Thyroid gland (tissue), 4 donors: Measurements from ENCODE around the gene VCAN. TPM values are rescaled to one million over a fixed set of nuclear protein-coding genes. Genes with fewer than 3 reads are reported as not detected.
A peak's percentile ranks its signal among the peaks of the same experiment; 100 is the strongest.

Source experiments
- DNase-seq, 2 donors: peaks; one replicate each; pipeline ENCODE4 v3.0.0-alpha.2; 2019
- H3K27ac ChIP-seq, 3 donors: fragments of 200-600 bp; sonication (generic); 1 replicate in 2 of 3; 2 replicates in 1 of 3; pipeline ENCODE4 v1.5.1; 2016 to 2019; ENCODE audit warnings: mild to moderate bottlenecking in 1 of 3, moderate library complexity in 1 of 3
- H3K27me3 ChIP-seq: fragments of 200-600 bp; sonication (generic); one replicate; pipeline ENCODE4 v1.5.1; 2019
- H3K36me3 ChIP-seq, 2 donors: fragments of 200-600 bp; sonication (generic); one replicate each; pipeline ENCODE4 v1.5.1; 2016 to 2019
- H3K4me1 ChIP-seq, 2 donors: fragments of 200-600 bp; sonication (generic); one replicate each; pipeline ENCODE4 v1.5.1; 2017 to 2019
- H3K4me3 ChIP-seq, 3 donors: fragments of 200-600 bp; sonication (generic); replicated peaks in 1 of 3; 1 replicate in 2 of 3; 2 replicates in 1 of 3; pipeline ENCODE4 v1.5.1; 2016; ENCODE audit warnings: mild to moderate bottlenecking in 1 of 3
- H3K9me3 ChIP-seq: fragments of 200-600 bp; sonication (generic); one replicate; pipeline ENCODE4 v1.5.1; 2017
- POLR2A ChIP-seq, 2 donors: fragments of 450-650 bp; IDR thresholded peaks; one replicate each; pipeline ENCODE4 v1.6.1; 2017; ENCODE audit warnings: antibody characterized with exemption in 2 of 2, mild to moderate bottlenecking in 2 of 2, moderate library complexity in 1 of 2
- WGBS, 2 donors: methylation state at CpG; one replicate each; pipeline ENCODE4 v1.1.5; 2017; 5-methylcytosine and 5-hydroxymethylcytosine counted together
- intact Hi-C: fragments of 100-400 bp; cut with DNase I; formaldehyde crosslinking; loops from one replicate; pipeline ENCODE4 v1.15.1; 2023
- total RNA-seq, 4 donors: library from RNA; depleted of rRNA; stranded (reverse); fragments of >200 nt; gene quantifications; one replicate each; pipeline ENCODE4 v1.2.3, GENCODE V29; 2016
- TF ChIP-seq, protein P1 (sequence below), 6 experiments: fragments of 200-600 bp in 3 of 6; fragments of 450-650 bp in 3 of 6; sonication (generic) in 3 of 6; IDR thresholded peaks; one replicate each; pipeline ENCODE4 v1.5.1; 2016 to 2019; ENCODE audit warnings: antibody characterized with exemption in 6 of 6, mild to moderate bottlenecking in 2 of 6, inconsistent platforms in 1 of 6, moderate library complexity in 1 of 6

The VCAN gene
- total RNA-seq, 4 donors from 2014 or later, result 9.7 to 50.1 (median 33.1) TPM

GRCh38 chr5:83562791-83563557 lies 91.4 kb downstream of the VCAN start:
- intact Hi-C loops, result loop anchor here (10.0 kb wide), 1 partner anchor 1208 kb away; no protein-coding TSS in a partner anchor
- H3K27ac ChIP-seq, result no peak overlapping the region
- H3K36me3 ChIP-seq, result no peaks in the 10 kb centered on the region
- no peak for DNase-seq
- H3K4me3 ChIP-seq, result no peak overlapping the region
- WGBS, 2 donors, result 74 to 77% methylated on average over 5 of the region's 5 CpGs
- TF ChIP-seq POLR2A (IDR thresholded peaks at IDR 0.05), result no peak
- TF ChIP-seq, protein P1, sequence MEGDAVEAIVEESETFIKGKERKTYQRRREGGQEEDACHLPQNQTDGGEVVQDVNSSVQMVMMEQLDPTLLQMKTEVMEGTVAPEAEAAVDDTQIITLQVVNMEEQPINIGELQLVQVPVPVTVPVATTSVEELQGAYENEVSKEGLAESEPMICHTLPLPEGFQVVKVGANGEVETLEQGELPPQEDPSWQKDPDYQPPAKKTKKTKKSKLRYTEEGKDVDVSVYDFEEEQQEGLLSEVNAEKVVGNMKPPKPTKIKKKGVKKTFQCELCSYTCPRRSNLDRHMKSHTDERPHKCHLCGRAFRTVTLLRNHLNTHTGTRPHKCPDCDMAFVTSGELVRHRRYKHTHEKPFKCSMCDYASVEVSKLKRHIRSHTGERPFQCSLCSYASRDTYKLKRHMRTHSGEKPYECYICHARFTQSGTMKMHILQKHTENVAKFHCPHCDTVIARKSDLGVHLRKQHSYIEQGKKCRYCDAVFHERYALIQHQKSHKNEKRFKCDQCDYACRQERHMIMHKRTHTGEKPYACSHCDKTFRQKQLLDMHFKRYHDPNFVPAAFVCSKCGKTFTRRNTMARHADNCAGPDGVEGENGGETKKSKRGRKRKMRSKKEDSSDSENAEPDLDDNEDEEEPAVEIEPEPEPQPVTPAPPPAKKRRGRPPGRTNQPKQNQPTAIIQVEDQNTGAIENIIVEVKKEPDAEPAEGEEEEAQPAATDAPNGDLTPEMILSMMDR (IDR thresholded peaks at IDR 0.05), result no peak
- H3K9me3 ChIP-seq, result no peaks in the 10 kb centered on the region
- no peaks in the 10 kb centered on the region for H3K27me3 ChIP-seq
- peaks cover 0 to 8% of the 10 kb centered on the region in 2 donors for H3K4me1 ChIP-seq

DNA sequence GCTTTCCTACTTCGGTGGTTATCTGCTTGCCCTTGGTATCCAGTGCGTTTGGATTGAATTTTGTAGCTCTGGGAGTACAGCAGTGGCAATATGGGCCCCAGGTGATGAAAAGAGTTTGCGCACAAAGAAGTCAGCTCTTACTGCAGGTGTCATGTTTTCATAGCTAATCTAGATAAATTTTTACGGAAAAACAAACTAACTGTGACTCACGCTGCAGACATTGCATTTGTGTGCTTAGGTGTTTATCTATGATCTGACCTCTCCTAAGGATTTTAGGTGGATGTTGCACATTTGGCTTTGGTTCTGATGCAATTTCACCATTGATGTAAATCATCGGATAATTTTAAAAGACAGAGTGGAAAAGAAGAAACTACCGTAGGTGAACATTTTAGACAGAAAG lies 92.1 kb downstream of the VCAN start:
- intact Hi-C loops, result loop anchor here (10.0 kb wide), 1 partner anchor 1209 kb away; no protein-coding TSS in a partner anchor
- TF ChIP-seq, protein P1 (IDR thresholded peaks at IDR 0.05), result no peak
- TF ChIP-seq POLR2A (IDR thresholded peaks at IDR 0.05), result no peak
- DNase-seq, result no peak
- Histone ChIP-seq H3K4me3 (no peak overlapping the region), H3K9me3 (no peaks in the 10 kb centered on the region), H3K27ac (no peak overlapping the region), H3K4me1 (peaks cover 0 to 8% of the 10 kb centered on the region in 2 donors), H3K27me3 (no peaks in the 10 kb centered on the region), H3K36me3 (no peaks in the 10 kb centered on the region)
- WGBS, 2 donors, result 58 to 61% methylated on average over 7 of the region's 7 CpGs

- WGBS, 2 donors, result 19 to 22% methylated on average over 5 of the region's 5 CpGs
Observed at GRCh38 chr5:83564069-83564749, 92.7 kb downstream of the VCAN start.

DNA sequence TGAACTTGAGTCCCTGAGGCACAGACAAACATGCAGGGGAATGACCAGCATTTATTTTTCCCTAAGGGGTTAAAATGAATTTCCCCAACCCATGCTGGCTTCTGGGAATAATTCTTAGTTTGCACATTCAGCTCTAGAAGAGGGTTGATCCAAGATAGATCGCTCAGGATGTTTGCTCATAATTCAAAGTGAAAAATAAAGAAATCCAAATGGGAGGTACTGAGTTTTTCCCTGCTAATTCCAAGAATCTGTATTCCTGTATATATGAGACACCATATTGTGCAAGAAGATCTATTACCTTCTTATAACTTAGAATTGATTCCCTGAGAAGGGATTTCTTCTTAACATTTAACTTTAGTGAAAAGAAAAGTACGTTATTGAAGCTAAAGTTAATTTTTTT lies 96.2 kb downstream of the VCAN start:
- intact Hi-C loops, result loop anchor here (10.0 kb wide), 1 partner anchor 1213 kb away; no protein-coding TSS in a partner anchor
- Histone ChIP-seq H3K36me3 (no peaks in the 10 kb centered on the region), H3K27me3 (no peaks in the 10 kb centered on the region), H3K9me3 (no peaks in the 10 kb centered on the region), H3K4me1 (peaks cover 0 to 8% of the 10 kb centered on the region in 2 donors), H3K27ac (no peak overlapping the region), H3K4me3 (no peak overlapping the region)
- TF ChIP-seq POLR2A (IDR thresholded peaks at IDR 0.05), result no peak
- TF ChIP-seq, protein P1 (IDR thresholded peaks at IDR 0.05), result no peak
- WGBS, 2 donors, result 57 to 79% methylated on average over 2 of the region's 2 CpGs
- DNase-seq, result no peak

More at GRCh38 chr5:83564069-83564749, 92.7 kb downstream of the VCAN start:
- Histone ChIP-seq H3K4me3 (no peak overlapping the region), H3K27me3 (no peaks in the 10 kb centered on the region), H3K4me1 (peaks cover 0 to 8% of the 10 kb centered on the region in 2 donors), H3K36me3 (no peaks in the 10 kb centered on the region), H3K9me3 (no peaks in the 10 kb centered on the region), H3K27ac (no peak overlapping the region)
- no peak for TF ChIP-seq POLR2A (IDR thresholded peaks at IDR 0.05)
- TF ChIP-seq, protein P1 (IDR thresholded peaks at IDR 0.05), result peak; percentile 6 to 74 (median 62)
- intact Hi-C loops, result loop anchor here (10.0 kb wide), 1 partner anchor 1209 kb away; no protein-coding TSS in a partner anchor
- DNase-seq, result no peak
